ENCODE measurements around the gene TMEM192.

TMEM192 gene

GRCh38 chr4:165138843-165139242, 26.2 kb upstream of the TMEM192 start:
- no peaks in the 10 kb centered on the region for H3K27me3 ChIP-seq (ENCODE audit: control insufficient read depth, low read length)
- H3F3A ChIP-seq (ENCODE audit: control insufficient read depth, insufficient read depth): no peaks in the 10 kb centered on the region
- H3K9me2 ChIP-seq (replicated peaks; ENCODE audit: control insufficient read depth, low read length): no peaks in the 10 kb centered on the region
- no peaks in the 10 kb centered on the region for H3K9me3 ChIP-seq (ENCODE audit: control insufficient read depth, insufficient read depth, low read length)
- H3K79me2 ChIP-seq (ENCODE audit: control insufficient read depth, low read length): no peaks in the 10 kb centered on the region
- H3K36me3 ChIP-seq (ENCODE audit: control insufficient read depth, low read length): no peaks in the 10 kb centered on the region
- peaks cover 3% of the 10 kb centered on the region for H3K4me1 ChIP-seq (ENCODE audit: control insufficient read depth, low read length)
- TF ChIP-seq EZH2phosphoT487 (IDR thresholded peaks at IDR 0.05; ENCODE audit: borderline replicate concordance, low read length): no peak
- no peak overlapping the region for H3K4me3 ChIP-seq (ENCODE audit: low read length)
- no peak overlapping the region for H3K4me2 ChIP-seq (ENCODE audit: low read length)
- no peaks in the 10 kb centered on the region for H4K20me1 ChIP-seq (ENCODE audit: control insufficient read depth, insufficient read depth, low read depth, low read length)
- no peak overlapping the region for H3K27ac ChIP-seq (ENCODE audit: low read depth, low read length)

DNA sequence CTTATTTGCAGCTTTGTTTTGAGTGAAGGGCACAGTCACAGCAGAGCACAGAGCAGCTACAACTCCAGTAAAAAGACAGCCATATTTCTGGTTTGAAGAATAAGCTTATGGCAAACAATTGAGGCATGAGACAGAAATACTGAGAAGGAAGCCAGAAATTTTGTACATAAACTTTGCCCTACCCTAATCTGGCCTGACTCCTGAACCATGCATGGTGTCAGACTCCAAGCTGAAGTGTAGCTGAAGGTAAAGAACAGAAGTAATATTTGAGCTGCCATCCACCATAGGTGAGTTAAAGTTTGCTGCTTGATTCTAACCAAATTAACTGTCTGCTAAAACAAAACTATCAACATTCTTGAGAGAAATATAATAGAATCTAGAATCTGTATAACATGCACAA, 24.5 kb upstream of the TMEM192 start:
- TF ChIP-seq EZH2phosphoT487 (IDR thresholded peaks at IDR 0.05; ENCODE audit: borderline replicate concordance, low read length) (no peak), CTCF (IDR thresholded peaks at IDR 0.05; ENCODE audit: low read depth, low read length, poor library complexity, severe bottlenecking) (no peak)
- Histone ChIP-seq H3K9me3 (ENCODE audit: control insufficient read depth, insufficient read depth, low read length) (no peaks in the 10 kb centered on the region), H4K20me1 (ENCODE audit: control insufficient read depth, insufficient read depth, low read depth, low read length) (no peaks in the 10 kb centered on the region)

GRCh38 chr4:165136529-165136928, 23.9 kb upstream of the TMEM192 start:
- no peak overlapping the region for H3K27ac ChIP-seq (ENCODE audit: low read depth, low read length)
- peaks cover 21% of the 10 kb centered on the region for H3K4me1 ChIP-seq (ENCODE audit: control insufficient read depth, low read length)
- no peaks in the 10 kb centered on the region for H3K9me2 ChIP-seq (replicated peaks; ENCODE audit: control insufficient read depth, low read length)
- H3K36me3 ChIP-seq (ENCODE audit: control insufficient read depth, low read length): no peaks in the 10 kb centered on the region
- no peaks in the 10 kb centered on the region for H3F3A ChIP-seq (ENCODE audit: control insufficient read depth, insufficient read depth)
- no peak overlapping the region for H3K4me2 ChIP-seq (ENCODE audit: low read length)
- no peaks in the 10 kb centered on the region for H4K20me1 ChIP-seq (ENCODE audit: control insufficient read depth, insufficient read depth, low read depth, low read length)
- H3K4me3 ChIP-seq (ENCODE audit: low read length): no peak overlapping the region
- TF ChIP-seq CTCF (IDR thresholded peaks at IDR 0.05; ENCODE audit: low read depth, low read length, poor library complexity, severe bottlenecking) (no peak), EZH2phosphoT487 (IDR thresholded peaks at IDR 0.05; ENCODE audit: borderline replicate concordance, low read length) (no peak)
- H3K27me3 ChIP-seq (ENCODE audit: control insufficient read depth, low read length): no peaks in the 10 kb centered on the region
- no peaks in the 10 kb centered on the region for H3K79me2 ChIP-seq (ENCODE audit: control insufficient read depth, low read length)
- H3K9me3 ChIP-seq (ENCODE audit: control insufficient read depth, insufficient read depth, low read length): no peaks in the 10 kb centered on the region

More for the DNA sequence above, 24.5 kb upstream of the TMEM192 start:
- Histone ChIP-seq H3K9me2 (replicated peaks; ENCODE audit: control insufficient read depth, low read length) (no peaks in the 10 kb centered on the region), H3K4me2 (ENCODE audit: low read length) (no peak overlapping the region), H3F3A (ENCODE audit: control insufficient read depth, insufficient read depth) (no peaks in the 10 kb centered on the region), H3K79me2 (ENCODE audit: control insufficient read depth, low read length) (no peaks in the 10 kb centered on the region), H3K27ac (ENCODE audit: low read depth, low read length) (no peak overlapping the region), H3K36me3 (ENCODE audit: control insufficient read depth, low read length) (no peaks in the 10 kb centered on the region), H3K4me3 (ENCODE audit: low read length) (no peak overlapping the region), H3K27me3 (ENCODE audit: control insufficient read depth, low read length) (no peaks in the 10 kb centered on the region), H3K4me1 (ENCODE audit: control insufficient read depth, low read length) (peaks cover 19% of the 10 kb centered on the region)

DNA sequence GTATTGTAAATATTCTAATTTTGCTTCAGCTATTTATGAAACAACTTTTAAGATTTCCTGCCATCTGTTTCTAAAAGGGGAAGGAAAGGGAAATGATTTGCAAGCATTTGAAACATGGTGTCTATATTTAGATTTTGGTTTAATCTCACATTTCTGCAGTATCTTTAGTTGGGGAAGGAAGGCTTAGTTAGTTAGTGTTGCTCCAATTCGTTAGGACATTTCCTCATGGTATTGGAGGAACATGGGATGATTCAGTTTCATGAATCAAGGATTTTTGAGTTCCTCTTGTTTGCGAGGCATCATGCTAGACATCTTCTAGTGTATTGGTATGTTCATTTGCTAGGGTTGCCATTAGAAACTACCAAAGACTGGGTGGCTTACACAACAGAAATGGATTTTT, 20.5 kb upstream of the TMEM192 start:
- Histone ChIP-seq H3K4me1 (ENCODE audit: control insufficient read depth, low read length) (peaks cover 23% of the 10 kb centered on the region), H4K20me1 (ENCODE audit: control insufficient read depth, insufficient read depth, low read depth, low read length) (no peaks in the 10 kb centered on the region), H3K27ac (ENCODE audit: low read depth, low read length) (no peak overlapping the region), H3K36me3 (ENCODE audit: control insufficient read depth, low read length) (no peaks in the 10 kb centered on the region), H3K79me2 (ENCODE audit: control insufficient read depth, low read length) (no peaks in the 10 kb centered on the region), H3K4me2 (ENCODE audit: low read length) (peak overlapping the region; percentile 64), H3K27me3 (ENCODE audit: control insufficient read depth, low read length) (peaks cover 5% of the 10 kb centered on the region; the same call in 1 of the 2 replicates), H3K9me3 (ENCODE audit: control insufficient read depth, insufficient read depth, low read length) (no peaks in the 10 kb centered on the region), H3K9me2 (replicated peaks; ENCODE audit: control insufficient read depth, low read length) (no peaks in the 10 kb centered on the region), H3F3A (ENCODE audit: control insufficient read depth, insufficient read depth) (no peaks in the 10 kb centered on the region), H3K4me3 (ENCODE audit: low read length) (peak overlapping the region; percentile 44)
- TF ChIP-seq EZH2phosphoT487 (IDR thresholded peaks at IDR 0.05; ENCODE audit: borderline replicate concordance, low read length): no peak
- no peak for TF ChIP-seq CTCF (IDR thresholded peaks at IDR 0.05; ENCODE audit: low read depth, low read length, poor library complexity, severe bottlenecking)
